H9 (cell line): ENCODE results near the gene FAM110C. TPM values are rescaled to one million over a fixed set of nuclear protein-coding genes. Genes with fewer than 3 reads are reported as not detected.
A peak's percentile ranks its signal among the peaks of the same experiment; 100 is the strongest.

Experiments
- DNase-seq: peaks from one replicate; pipeline ENCODE4 v3.0.0-alpha.2; 2017
- H2AFZ ChIP-seq: one replicate; pipeline ENCODE4 v1.6.1; 2013; ENCODE audit warnings: mild to moderate bottlenecking, low read length, control low read depth, moderate library complexity
- H2AK5ac ChIP-seq: 2 replicates; pipeline ENCODE4 v1.6.1; 2013; ENCODE audit warnings: low read length, control low read depth, mixed read lengths; ENCODE audit not compliant: insufficient read length
- H2BK120ac ChIP-seq: one replicate; pipeline ENCODE4 v1.6.1; 2013; ENCODE audit warnings: low read depth, mild to moderate bottlenecking, low read length, control low read depth, inconsistent platforms; ENCODE audit not compliant: poor library complexity, severe bottlenecking
- H2BK12ac ChIP-seq: 2 replicates; pipeline ENCODE4 v1.6.1; 2013; ENCODE audit warnings: low read length, control low read depth, mixed read lengths, low read depth; ENCODE audit not compliant: insufficient read length
- H2BK15ac ChIP-seq: 2 replicates; pipeline ENCODE4 v1.6.1; 2013; ENCODE audit warnings: low read depth, low read length, control low read depth
- H2BK20ac ChIP-seq: one replicate; pipeline ENCODE4 v1.6.1; 2013; ENCODE audit warnings: low read depth, mild to moderate bottlenecking, low read length, control low read depth, inconsistent platforms; ENCODE audit not compliant: poor library complexity, severe bottlenecking
- H2BK5ac ChIP-seq: 2 replicates; pipeline ENCODE4 v1.6.1; 2013; ENCODE audit warnings: low read length, control low read depth, mixed read lengths; ENCODE audit not compliant: insufficient read length
- H3K14ac ChIP-seq: 2 replicates; pipeline ENCODE4 v1.6.1; 2013; ENCODE audit warnings: low read length, control low read depth; ENCODE audit not compliant: insufficient read depth
- H3K18ac ChIP-seq: 2 replicates; pipeline ENCODE4 v1.6.1; 2013; ENCODE audit warnings: low read depth, mild to moderate bottlenecking, mixed read lengths, low read length, control low read depth; ENCODE audit not compliant: insufficient read length
- H3K23ac ChIP-seq: 2 replicates; pipeline ENCODE4 v1.6.1; 2013; ENCODE audit warnings: low read length, control low read depth, mixed read lengths, low read depth; ENCODE audit not compliant: insufficient read length
- H3K23me2 ChIP-seq: 2 replicates; pipeline ENCODE4 v1.6.1; 2013; ENCODE audit warnings: low read depth, mild to moderate bottlenecking, mixed read lengths, low read length, control low read depth; ENCODE audit not compliant: insufficient read length, poor library complexity, severe bottlenecking
- H3K27ac ChIP-seq: 2 replicates; pipeline ENCODE4 v1.5.1; 2013; ENCODE audit warnings: low read length, control low read depth, mixed read lengths, low read depth; ENCODE audit not compliant: insufficient read length
- H3K27me3 ChIP-seq: 2 replicates; pipeline ENCODE4 v1.6.1; 2013; ENCODE audit warnings: low read length, control low read depth, inconsistent platforms; ENCODE audit not compliant: insufficient read depth
- H3K4ac ChIP-seq: 2 replicates; pipeline ENCODE4 v1.6.1; 2013; ENCODE audit warnings: low read depth, mild to moderate bottlenecking, control low read depth, inconsistent platforms, low read length, moderate library complexity
- H3K4me1 ChIP-seq: 2 replicates; pipeline ENCODE4 v1.6.1; 2013; ENCODE audit warnings: low read length, control low read depth, inconsistent platforms; ENCODE audit not compliant: insufficient read depth
- H3K4me2 ChIP-seq: 2 replicates; pipeline ENCODE4 v1.6.1; 2013; ENCODE audit warnings: low read length, control low read depth, mixed read lengths; ENCODE audit not compliant: insufficient read length, insufficient read depth
- H3K56ac ChIP-seq: 2 replicates; pipeline ENCODE4 v1.6.1; 2013; ENCODE audit warnings: low read depth, mild to moderate bottlenecking, mixed read lengths, low read length, control low read depth; ENCODE audit not compliant: insufficient read length
- H3K79me1 ChIP-seq: 2 replicates; pipeline ENCODE4 v1.6.1; 2013; ENCODE audit warnings: low read depth, mild to moderate bottlenecking, moderate library complexity, low read length, control low read depth, inconsistent platforms; ENCODE audit not compliant: insufficient read depth, poor library complexity, severe bottlenecking
- H3K79me2 ChIP-seq: 2 replicates; pipeline ENCODE4 v1.6.1; 2013; ENCODE audit warnings: low read length, control low read depth, inconsistent platforms; ENCODE audit not compliant: insufficient read depth
- H3K9ac ChIP-seq: 2 replicates; pipeline ENCODE4 v1.6.1; 2013; ENCODE audit warnings: low read length, control low read depth, mixed read lengths; ENCODE audit not compliant: insufficient read length; ENCODE audit errors: extremely low read depth
- H3K9me3 ChIP-seq: one replicate; pipeline ENCODE4 v1.6.1; 2013; ENCODE audit warnings: low read depth, low read length, inconsistent platforms; ENCODE audit not compliant: control insufficient read depth
- H3T11ph ChIP-seq: one replicate; pipeline ENCODE4 v1.6.1; 2013; ENCODE audit warnings: mild to moderate bottlenecking, low read length, control low read depth, inconsistent platforms
- H4K20me1 ChIP-seq: one replicate; pipeline ENCODE4 v1.6.1; 2013; ENCODE audit not compliant: control insufficient read depth, insufficient read length, insufficient read depth
- H4K5ac ChIP-seq: 2 replicates; pipeline ENCODE4 v1.6.1; 2013; ENCODE audit warnings: low read depth, mild to moderate bottlenecking, mixed read lengths, low read length, control low read depth; ENCODE audit not compliant: insufficient read length
- H4K8ac ChIP-seq: replicated peaks from 2 replicates; pipeline ENCODE4 v1.6.1; 2013; ENCODE audit warnings: low read length, control low read depth, mixed read lengths, low read depth; ENCODE audit not compliant: insufficient read length
- H4K91ac ChIP-seq: 2 replicates; pipeline ENCODE4 v1.6.1; 2013; ENCODE audit warnings: low read depth, mild to moderate bottlenecking, moderate library complexity, mixed read lengths, low read length, control low read depth; ENCODE audit not compliant: insufficient read length
- H3K27ac Mint-ChIP-seq, 3 experiments: 2 replicates in 2 of 3; 3 replicates in 1 of 3; pipeline ENCODE4 v1.8.0; 2020 to 2021; ENCODE audit warnings: mixed read lengths in 3 of 3, mild to moderate bottlenecking in 1 of 3, moderate library complexity in 1 of 3
- H3K27me3 Mint-ChIP-seq: 2 replicates; pipeline ENCODE4 v1.8.0; 2021; ENCODE audit warnings: low read depth, mild to moderate bottlenecking, moderate library complexity, mixed read lengths
- H3K36me3 Mint-ChIP-seq, 3 experiments: 2 replicates in 2 of 3; 3 replicates in 1 of 3; pipeline ENCODE4 v1.8.0; 2020 to 2021; ENCODE audit warnings: low read depth in 3 of 3, mixed read lengths in 3 of 3; ENCODE audit not compliant: insufficient read depth in 1 of 3
- H3K4me1 Mint-ChIP-seq, 2 experiments: 2 replicates each; pipeline ENCODE4 v1.8.0; 2020; ENCODE audit warnings: mixed read lengths in 2 of 2
- H3K4me3 Mint-ChIP-seq, 2 experiments: 2 replicates in 1 of 2; 3 replicates in 1 of 2; pipeline ENCODE4 v1.8.0; 2020 to 2021; ENCODE audit warnings: mild to moderate bottlenecking in 2 of 2, mixed read lengths in 2 of 2, moderate library complexity in 1 of 2
- H3K9me3 Mint-ChIP-seq, 2 experiments: 2 replicates in 1 of 2; 3 replicates in 1 of 2; pipeline ENCODE4 v1.8.0; 2020; ENCODE audit warnings: mild to moderate bottlenecking in 2 of 2, mixed read lengths in 2 of 2, moderate library complexity in 1 of 2
- CTCF ChIP-seq: fragments of 200-600 bp; sonication (generic); conservative IDR thresholded peaks from 3 replicates; pipeline ENCODE4 v1.8.0; 2021; ENCODE audit warnings: antibody characterized with exemption, mild to moderate bottlenecking
- WGBS: extraction: QIAGEN DNeasy Blood & Tissue Kit; methylation state at CpG from one replicate; pipeline ENCODE4 v1.1.7; 2013; ENCODE audit warnings: missing lambda C conversion rate, low lambda C conversion rate, mixed read lengths; ENCODE audit not compliant: insufficient read length; ENCODE audit errors: extremely low coverage; 5-methylcytosine and 5-hydroxymethylcytosine counted together
- total RNA-seq: library from RNA; stranded (reverse); gene quantifications from 2 replicates; pipeline ENCODE4 v1.2.1, GENCODE V29; 2021

The FAM110C gene
- total RNA-seq, 1 experiment from 2014 or later, result 3.4 TPM

GRCh38 chr2:92326-92725, 46.0 kb upstream of the FAM110C start:
- no peaks in the 10 kb centered on the region for H3K79me2 ChIP-seq
- H3K18ac ChIP-seq, result no peak overlapping the region
- no peak overlapping the region for H3K9ac ChIP-seq
- Mint-ChIP-seq H3K36me3 (peaks cover 0 to 4% (median 0%) of the 10 kb centered on the region in 3 experiments; a peak in 3 of 7 replicates), H3K27me3 (no peaks in the 10 kb centered on the region; the same call in none of the 2 replicates), H3K4me1 (peaks cover 2% of the 10 kb centered on the region in 2 experiments; a peak in 2 of 4 replicates), H3K4me3 (no peak overlapping the region), H3K9me3 (peaks cover 9 to 24% of the 10 kb centered on the region in 2 experiments; a peak in 4 of 5 replicates), H3K27ac (peak overlapping the region in 1 of 3 experiments; percentile 50; a peak in 1 of 7 replicates)
- no peaks in the 10 kb centered on the region for H3K9me3 ChIP-seq
- H2AK5ac ChIP-seq, result no peak overlapping the region
- no peak overlapping the region for H3K23ac ChIP-seq
- no CpG with 5 or more reads among the region's 3 CpGs for WGBS
- no peak overlapping the region for H4K8ac ChIP-seq
- no peak for DNase-seq
- no peak overlapping the region for H2BK20ac ChIP-seq
- no peaks in the 10 kb centered on the region for H4K20me1 ChIP-seq
- H3K4me2 ChIP-seq, result no peak overlapping the region
- H3K79me1 ChIP-seq, result no peaks in the 10 kb centered on the region
- TF ChIP-seq CTCF, result no peak
- no peak overlapping the region for H2BK12ac ChIP-seq
- no peak overlapping the region for H4K91ac ChIP-seq
- H2AFZ ChIP-seq, result no peak overlapping the region
- H3K27ac ChIP-seq, result no peak overlapping the region
- no peak overlapping the region for H3T11ph ChIP-seq
- H3K4me1 ChIP-seq, result no peaks in the 10 kb centered on the region
- no peak overlapping the region for H3K14ac ChIP-seq
- no peaks in the 10 kb centered on the region for H3K23me2 ChIP-seq
- no peak overlapping the region for H2BK15ac ChIP-seq
- H3K4ac ChIP-seq, result no peak overlapping the region
- no peak overlapping the region for H4K5ac ChIP-seq
- no peak overlapping the region for H2BK5ac ChIP-seq
- H3K27me3 ChIP-seq, result no peaks in the 10 kb centered on the region
- no peak overlapping the region for H3K56ac ChIP-seq
- H2BK120ac ChIP-seq, result no peak overlapping the region
